ENCODE results near the gene IL23R. TPM values are rescaled to one million over a fixed set of nuclear protein-coding genes. Genes with fewer than 3 reads are reported as not detected.
A peak's percentile ranks its signal among the peaks of the same experiment; 100 is the strongest.

The IL23R gene
- total and polyA plus RNA-seq, 2 experiments from 2014 or later = not detected

- no peak for DNase-seq (ENCODE audit: low read depth in 1 of 2, low spot score in 1 of 2)
- H3K9me3 ChIP-seq (ENCODE audit: low read depth) = no peaks in the 10 kb centered on the region
- H3K27me3 ChIP-seq = no peaks in the 10 kb centered on the region
- no peaks in the 10 kb centered on the region for H3K4me1 ChIP-seq (ENCODE audit: low read depth)
- no peak for TF ChIP-seq CTCF (IDR thresholded peaks at IDR 0.05; ENCODE audit: low read depth, low read length)
- no peak overlapping the region for H3K4me3 ChIP-seq
- no peaks in the 10 kb centered on the region for H3K36me3 ChIP-seq
- no peak overlapping the region for H3K27ac ChIP-seq
These were observed 73.5 kb downstream of the IL23R start for GRCh38 chr1:67239738-67240137.

GRCh38 chr1:67241200-67241746 is 75.0 kb downstream of the IL23R start:
- no peak overlapping the region for H3K27ac ChIP-seq
- TF ChIP-seq CTCF (IDR thresholded peaks at IDR 0.05; ENCODE audit: low read depth, low read length) = no peak
- DNase-seq (ENCODE audit: low read depth in 1 of 2, low spot score in 1 of 2) = no peak
- no peak overlapping the region for H3K4me3 ChIP-seq
- H3K4me1 ChIP-seq (ENCODE audit: low read depth) = no peaks in the 10 kb centered on the region
- no peaks in the 10 kb centered on the region for H3K36me3 ChIP-seq
- H3K9me3 ChIP-seq (ENCODE audit: low read depth) = no peaks in the 10 kb centered on the region
- H3K27me3 ChIP-seq = no peaks in the 10 kb centered on the region

DNA sequence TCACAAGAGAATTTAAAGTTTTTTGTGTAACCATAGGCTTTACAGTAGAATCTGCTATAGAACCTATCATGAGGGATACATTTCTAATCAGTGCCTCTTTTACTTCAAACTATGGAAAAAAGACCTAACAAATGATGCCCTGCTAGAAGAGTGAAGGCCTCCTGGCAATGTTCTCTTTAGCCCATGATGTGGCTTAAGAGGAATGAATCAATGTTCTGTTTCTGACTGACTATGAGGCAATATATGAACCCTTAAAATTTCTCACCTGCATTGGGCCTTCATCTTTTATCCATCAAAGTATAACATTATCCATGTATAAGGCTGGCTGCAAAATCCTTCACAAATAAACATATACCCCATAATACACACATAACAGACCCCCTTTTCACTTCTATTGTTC is 75.8 kb downstream of the IL23R start:
- H3K4me3 ChIP-seq = no peak overlapping the region
- H3K27ac ChIP-seq = no peak overlapping the region
- no peaks in the 10 kb centered on the region for H3K9me3 ChIP-seq (ENCODE audit: low read depth)
- no peak for TF ChIP-seq CTCF (IDR thresholded peaks at IDR 0.05; ENCODE audit: low read depth, low read length)
- H3K27me3 ChIP-seq = no peaks in the 10 kb centered on the region
- no peaks in the 10 kb centered on the region for H3K4me1 ChIP-seq (ENCODE audit: low read depth)
- H3K36me3 ChIP-seq = no peaks in the 10 kb centered on the region
- no peak for DNase-seq (ENCODE audit: low read depth in 1 of 2, low spot score in 1 of 2)

GRCh38 chr1:67250051-67250653 is 83.9 kb downstream of the IL23R start:
- Histone ChIP-seq H3K36me3 (no peaks in the 10 kb centered on the region), H3K9me3 (ENCODE audit: low read depth) (no peaks in the 10 kb centered on the region), H3K27ac (no peak overlapping the region), H3K4me1 (ENCODE audit: low read depth) (no peaks in the 10 kb centered on the region), H3K4me3 (no peak overlapping the region), H3K27me3 (no peaks in the 10 kb centered on the region)
- no peak for DNase-seq (ENCODE audit: low read depth in 1 of 2, low spot score in 1 of 2)
- TF ChIP-seq CTCF (IDR thresholded peaks at IDR 0.05; ENCODE audit: low read depth, low read length) = no peak

- Histone ChIP-seq H3K36me3 (no peaks in the 10 kb centered on the region), H3K9me3 (ENCODE audit: low read depth) (no peaks in the 10 kb centered on the region), H3K4me1 (ENCODE audit: low read depth) (no peaks in the 10 kb centered on the region), H3K27ac (no peak overlapping the region), H3K27me3 (no peaks in the 10 kb centered on the region), H3K4me3 (no peak overlapping the region)
- TF ChIP-seq CTCF (IDR thresholded peaks at IDR 0.05; ENCODE audit: low read depth, low read length) = no peak
- peak in 1 of 2 donors; percentile 42 for DNase-seq (ENCODE audit: low read depth in 1 of 2, low spot score in 1 of 2)
These were observed 90.3 kb downstream of the IL23R start for GRCh38 chr1:67256291-67257172.

Data from cardiac muscle cell (in vitro differentiated cells and primary cell).